Activated CD8-positive, alpha-beta memory T cell treated with anti-CD3 and anti-CD28 coated beads for 36 hours (primary cell): Measurements from ENCODE around the gene DYSF. TPM values are rescaled to one million over a fixed set of nuclear protein-coding genes. Genes with fewer than 3 reads are reported as not detected.

ENCODE experiments used
- total RNA-seq, 2 experiments: library from RNA; stranded (reverse); gene quantifications; one replicate each; pipeline ENCODE4 v1.2.3, GENCODE V29; 2021

Gene DYSF
- total RNA-seq, 2 experiments from 2014 or later: 4.8 to 5.8 TPM

Other genes with a start within 250 kb of the DYSF start
- gene PAIP2B, start 226.5 kb upstream of the DYSF start, total RNA-seq: 1 to 10 TPM; 1.7 to 1.9 TPM
- gene ZNF638, start 121.8 kb upstream of the DYSF start, total RNA-seq: 10 to 100 TPM; 75.8 to 76.0 TPM